B cell (primary cell): ENCODE measurements around the gene TERC. TPM values are rescaled to one million over a fixed set of nuclear protein-coding genes. Genes with fewer than 3 reads are reported as not detected.

Experiments used
- ATAC-seq: fragments of 200-7000 bp; cut with Tn5 transposase; one replicate; pipeline ENCODE4 v1.10.0; 2021; ENCODE audit warnings: low read depth, mild to moderate bottlenecking, moderate number of reproducible peaks, moderate library complexity
- CTCF ChIA-PET: fragments of 350-600 bp; sonication (Branson Sonifier 250); formaldehyde crosslinking; loops from one replicate; lab custom pipeline; 2021; ENCODE audit warnings: antibody characterized with exemption, inconsistent platforms; lab: Charles Lee
- POLR2A ChIA-PET: fragments of 350-600 bp; sonication (Branson Sonifier 250); formaldehyde crosslinking; loops from one replicate; lab custom pipeline; 2021; ENCODE audit warnings: antibody characterized with exemption; lab: Charles Lee
- DNase-seq: peaks from one replicate; pipeline ENCODE4 v3.0.0; 2013
- H2AFZ ChIP-seq: 2 replicates; pipeline ENCODE4 v1.6.1; 2012; ENCODE audit warnings: mild to moderate bottlenecking, low read depth, low read length; ENCODE audit not compliant: insufficient read depth, poor library complexity, severe bottlenecking
- H3K27ac ChIP-seq, 2 donors: 1 replicate in 1 of 2; 2 replicates in 1 of 2; pipeline ENCODE4 v1.5.1; 2012 to 2013; ENCODE audit warnings: low read length in 2 of 2, mild to moderate bottlenecking in 2 of 2, moderate library complexity in 1 of 2
- H3K27me3 ChIP-seq, 4 experiments: fragments of 200-600 bp in 1 of 4; sonication (generic) in 1 of 4; replicated peaks in 1 of 4; 1 replicate in 2 of 4; 2 replicates in 2 of 4; pipeline versions ENCODE4 v1.6.1 to v1.7.0; 2013 to 2016; ENCODE audit warnings: low read length in 3 of 4, mild to moderate bottlenecking in 2 of 4, mixed read lengths in 1 of 4, moderate library complexity in 1 of 4; ENCODE audit not compliant: insufficient read depth in 4 of 4, control insufficient read depth in 3 of 4; ENCODE audit errors: control extremely low read depth in 1 of 4
- H3K36me3 ChIP-seq, 2 experiments: replicated peaks in 1 of 2; 1 replicate in 1 of 2; 2 replicates in 1 of 2; pipeline versions ENCODE4 v1.6.1 to v1.7.1; 2013; ENCODE audit warnings: low read length in 1 of 2; ENCODE audit not compliant: insufficient read depth in 2 of 2, control insufficient read depth in 1 of 2; ENCODE audit errors: control extremely low read depth in 1 of 2, extremely low read depth in 1 of 2
- H3K4me1 ChIP-seq, 2 donors: fragments of 200-600 bp in 1 of 2; sonication (generic) in 1 of 2; 1 replicate in 1 of 2; 2 replicates in 1 of 2; pipeline versions ENCODE4 v1.5.1 to v1.6.1; 2013 to 2017; ENCODE audit warnings: low read length in 2 of 2; ENCODE audit not compliant: control insufficient read depth in 2 of 2, insufficient read depth in 2 of 2
- H3K4me2 ChIP-seq: replicated peaks from 2 replicates; pipeline ENCODE3; 2012; ENCODE audit warnings: mild to moderate bottlenecking, low read depth, low read length; ENCODE audit not compliant: poor library complexity, severe bottlenecking
- H3K4me3 ChIP-seq, 5 experiments: fragments of 200-600 bp in 1 of 5; sonication (generic) in 1 of 5; 1 replicate in 3 of 5; 2 replicates in 2 of 5; pipeline versions ENCODE4 v1.5.1 to v1.7.0; 2011 to 2016; ENCODE audit warnings: low read length in 4 of 5, mild to moderate bottlenecking in 4 of 5, low read depth in 2 of 5, control low read depth in 1 of 5, moderate library complexity in 1 of 5; ENCODE audit not compliant: insufficient read depth in 1 of 5; ENCODE audit errors: control extremely low read depth in 1 of 5, extremely low read depth in 1 of 5
- H3K79me2 ChIP-seq: fragments of 200-600 bp; sonication (generic); one replicate; pipeline ENCODE4 v1.6.0; 2016; ENCODE audit warnings: low read length; ENCODE audit not compliant: control insufficient read depth, insufficient read depth
- H3K9ac ChIP-seq: fragments of 200-600 bp; sonication (generic); 2 replicates; pipeline ENCODE4 v1.6.1; 2017; ENCODE audit warnings: mild to moderate bottlenecking, low read length, moderate library complexity
- H3K9me3 ChIP-seq, 3 donors: one replicate each; pipeline versions ENCODE4 v1.6.1 to v1.7.1; 2013; ENCODE audit warnings: low read length in 2 of 3; ENCODE audit not compliant: control insufficient read depth in 2 of 3, insufficient read depth in 1 of 3; ENCODE audit errors: control extremely low read depth in 1 of 3
- H4K20me1 ChIP-seq: 2 replicates; pipeline ENCODE4 v1.6.0; 2012; ENCODE audit warnings: mild to moderate bottlenecking, low read length; ENCODE audit not compliant: insufficient read depth, control insufficient read depth, poor library complexity, severe bottlenecking
- H3K27ac Mint-ChIP-seq: one replicate; pipeline ENCODE4 v1.8.0; 2021; ENCODE audit warnings: mixed read lengths
- H3K27me3 Mint-ChIP-seq: one replicate; pipeline ENCODE4 v1.8.0; 2021; ENCODE audit warnings: mixed read lengths
- H3K4me1 Mint-ChIP-seq: one replicate; pipeline ENCODE4 v1.8.0; 2021; ENCODE audit warnings: mixed read lengths
- H3K4me3 Mint-ChIP-seq: one replicate; pipeline ENCODE4 v1.8.0; 2021; ENCODE audit warnings: mixed read lengths
- H3K9me3 Mint-ChIP-seq: one replicate; pipeline ENCODE4 v1.8.0; 2022; ENCODE audit warnings: mixed read lengths; ENCODE audit not compliant: insufficient read depth
- CTCF ChIP-seq: fragments of 200-600 bp; IDR thresholded peaks from one replicate; pipeline ENCODE4 v1.8.0; 2022; ENCODE audit warnings: antibody characterized with exemption, mild to moderate bottlenecking
- EZH2 ChIP-seq: IDR thresholded peaks from 2 replicates; pipeline ENCODE4 v1.6.1; 2012; ENCODE audit warnings: borderline replicate concordance, low read depth, mild to moderate bottlenecking, moderate library complexity, low read length; ENCODE audit not compliant: insufficient read depth, poor library complexity, severe bottlenecking
- WGBS: methylation state at CpG from one replicate; pipeline ENCODE4 v1.1.5; 2013; ENCODE audit warnings: missing lambda C conversion rate; ENCODE audit not compliant: insufficient coverage; 5-methylcytosine and 5-hydroxymethylcytosine counted together
- intact Hi-C: fragments of 100-400 bp; cut with micrococcal nuclease; formaldehyde crosslinking; loops from one replicate; pipeline ENCODE4 v1.10.0; 2022
- polyA plus RNA-seq: library from polyadenylated mRNA; depleted of rRNA; stranded (reverse); fragments of >200 nt; gene quantifications from 2 replicates; pipeline ENCODE4 v1.2.3, GENCODE V29; 2012
- total RNA-seq, 2 donors: library from RNA; stranded (reverse); fragments of 120-200 nt in 1 of 2; gene quantifications; 1 replicate in 1 of 2; 2 replicates in 1 of 2; pipeline versions ENCODE4 v1.2.3 to v1.2.4, GENCODE V29; 2013 to 2022

TERC gene
- total and polyA plus RNA-seq, 2 donors (not counting 1 experiment from before 2014, with no cell fraction given), result 1.3 to 10.6 TPM

GRCh38 chr3:169792359-169792758 is 27.5 kb upstream of the TERC start:
- no peak overlapping the region for H3K4me3 Mint-ChIP-seq
- ChIA-PET POLR2A (no interaction called here), CTCF (no interaction called here)
- H3K27ac ChIP-seq, result no peak overlapping the region
- no peak overlapping the region for H3K27ac Mint-ChIP-seq
- H3K4me1 Mint-ChIP-seq, result peaks cover 2% of the 10 kb centered on the region
- H3K4me3 ChIP-seq, result no peak overlapping the region
- ATAC-seq (no peak), DNase-seq (no peak)
- no peak for TF ChIP-seq EZH2
- TF ChIP-seq CTCF, result no peak
- H3K36me3 ChIP-seq, result peaks cover 0 to 3% of the 10 kb centered on the region in 2 experiments
- H3K9ac ChIP-seq, result no peak overlapping the region
- no peak overlapping the region for H2AFZ ChIP-seq
- H4K20me1 ChIP-seq, result no peaks in the 10 kb centered on the region
- no peaks in the 10 kb centered on the region for H3K9me3 Mint-ChIP-seq
- H3K4me2 ChIP-seq, result no peak overlapping the region
- no peaks in the 10 kb centered on the region for H3K9me3 ChIP-seq
- no peaks in the 10 kb centered on the region for H3K27me3 Mint-ChIP-seq
- intact Hi-C loops, result no loop called here
- no peaks in the 10 kb centered on the region for H3K27me3 ChIP-seq
- H3K79me2 ChIP-seq, result no peaks in the 10 kb centered on the region
- no CpG with 5 or more reads among the region's 1 CpG for WGBS
- H3K4me1 ChIP-seq, result no peaks in the 10 kb centered on the region

- Histone ChIP-seq H3K9ac (no peak overlapping the region), H3K27ac (no peak overlapping the region), H3K36me3 (peaks cover 2 to 14% of the 10 kb centered on the region in 2 experiments), H3K27me3 (no peaks in the 10 kb centered on the region), H3K4me1 (no peaks in the 10 kb centered on the region), H3K9me3 (no peaks in the 10 kb centered on the region), H4K20me1 (no peaks in the 10 kb centered on the region), H3K4me2 (no peak overlapping the region), H3K79me2 (no peaks in the 10 kb centered on the region), H3K4me3 (no peak overlapping the region), H2AFZ (no peak overlapping the region)
- Mint-ChIP-seq H3K27ac (no peak overlapping the region), H3K27me3 (no peaks in the 10 kb centered on the region), H3K9me3 (no peaks in the 10 kb centered on the region), H3K4me1 (peaks cover 2% of the 10 kb centered on the region), H3K4me3 (no peak overlapping the region)
- POLR2A ChIA-PET, result no interaction called here
- no peak for DNase-seq
- intact Hi-C loops, result no loop called here
- TF ChIP-seq CTCF (no peak), EZH2 (no peak)
- CTCF ChIA-PET, result interaction anchor here (0.7 kb wide), 1 partner anchor 21 kb away, joined by 3 read pairs; no protein-coding TSS in a partner anchor
- ATAC-seq, result no peak
- 83% methylated on average over 1 of the region's 4 CpGs for WGBS
Measured at GRCh38 chr3:169790687-169791429, 26.0 kb upstream of the TERC start.
